Measurements from ENCODE around the gene VSTM4.

Gene VSTM4

DNA sequence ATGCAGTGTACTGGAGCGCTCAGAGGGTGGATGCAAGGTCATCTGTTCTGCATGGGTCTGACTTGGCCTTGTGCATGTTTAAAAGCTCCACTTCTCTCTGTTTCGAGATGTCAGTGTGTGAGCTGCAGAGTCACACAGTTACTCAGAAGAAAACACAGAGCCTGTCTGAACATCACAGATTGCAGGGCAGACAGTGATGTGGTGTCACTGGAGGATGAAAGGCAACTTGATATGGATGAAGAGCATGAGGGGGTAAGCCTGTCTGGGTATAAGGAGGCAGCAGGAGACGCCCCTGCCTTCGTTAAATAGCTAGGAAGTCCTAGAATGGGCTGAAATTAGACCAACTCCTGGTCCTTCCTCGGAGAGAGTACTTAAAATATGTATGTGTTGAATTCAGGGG, 108.2 kb downstream of the VSTM4 start:
- no peak for DNase-seq (ENCODE audit: low spot score)

DNA sequence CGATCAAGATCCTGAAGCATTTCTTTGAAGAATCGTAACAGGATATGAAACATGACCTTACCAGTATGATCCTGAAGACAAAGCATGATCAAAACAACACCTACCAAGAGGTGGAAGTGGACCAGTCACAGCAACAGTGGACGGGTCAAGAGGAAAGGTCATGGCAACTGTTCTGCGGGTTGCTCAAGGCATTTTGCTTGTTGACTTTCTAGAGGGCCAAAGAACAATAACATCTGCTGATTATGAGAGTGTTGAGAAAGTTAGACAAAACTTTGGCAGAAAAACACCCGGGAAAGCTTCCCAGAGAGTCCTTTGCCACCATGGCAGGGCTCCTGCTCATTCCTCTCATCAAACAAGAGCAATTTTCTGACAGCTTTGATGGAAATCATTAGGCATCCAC, 110.1 kb downstream of the VSTM4 start:
- DNase-seq (ENCODE audit: low spot score), result no peak

DNA sequence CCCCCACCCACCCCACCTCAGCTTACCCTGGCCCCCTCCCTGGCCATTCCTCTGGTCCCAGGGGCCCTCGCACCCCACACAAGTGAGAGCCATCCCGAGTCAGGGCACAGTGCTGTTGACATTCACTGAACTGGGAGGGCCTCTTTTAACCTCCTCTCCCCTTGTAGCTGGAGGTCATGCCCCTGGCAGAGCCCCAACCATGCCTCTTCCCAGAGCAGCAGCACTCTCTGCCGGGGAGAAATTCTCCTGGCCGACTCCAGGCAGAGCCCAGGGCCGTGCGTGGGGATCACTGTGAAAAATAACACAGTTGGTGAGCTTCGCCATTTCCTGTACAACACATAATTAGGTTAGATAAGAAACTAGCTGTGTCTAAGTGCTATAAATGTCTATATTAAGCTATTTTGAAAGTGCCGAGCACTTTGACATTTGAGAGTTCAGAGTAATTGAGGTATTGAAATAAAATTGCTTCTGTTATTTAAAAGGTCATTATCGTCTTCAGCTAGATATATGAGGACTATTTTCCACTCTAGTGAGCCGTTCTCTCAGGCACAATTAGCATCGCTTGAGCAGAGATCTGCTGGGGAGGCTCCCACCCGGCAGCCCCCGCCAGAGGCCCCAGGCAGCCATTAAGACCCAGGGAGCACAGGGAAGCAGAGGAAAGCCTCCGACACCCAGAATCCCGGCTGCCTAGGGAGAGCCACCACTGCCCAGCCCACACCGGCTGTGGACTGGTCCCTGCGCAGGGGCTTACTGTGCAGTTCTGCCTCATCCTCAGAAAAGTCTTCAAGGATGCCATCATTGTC, 113.3 kb downstream of the VSTM4 start:
- DNase-seq (ENCODE audit: low spot score), result no peak

DNA sequence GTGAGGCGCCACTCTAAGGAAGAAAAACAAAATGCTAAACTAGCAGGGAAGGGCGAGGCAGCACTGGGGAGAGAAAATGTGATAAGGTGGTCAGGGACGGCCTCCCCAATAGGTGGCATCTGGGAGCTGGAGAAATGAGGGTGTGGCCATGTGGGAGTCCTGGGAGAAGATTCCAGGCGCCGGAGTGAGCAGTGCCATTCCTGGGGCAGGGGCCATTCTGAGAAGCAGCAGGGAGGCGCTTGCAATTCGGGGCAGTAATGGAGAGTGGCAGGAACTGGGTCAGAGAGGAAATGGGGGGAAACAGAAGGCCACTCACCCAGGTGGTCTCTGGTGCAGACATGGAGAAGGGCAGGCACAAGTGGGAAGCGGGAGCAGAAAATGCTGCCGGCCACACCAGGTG, 113.9 kb downstream of the VSTM4 start:
- DNase-seq (ENCODE audit: low spot score), result no peak

DNA sequence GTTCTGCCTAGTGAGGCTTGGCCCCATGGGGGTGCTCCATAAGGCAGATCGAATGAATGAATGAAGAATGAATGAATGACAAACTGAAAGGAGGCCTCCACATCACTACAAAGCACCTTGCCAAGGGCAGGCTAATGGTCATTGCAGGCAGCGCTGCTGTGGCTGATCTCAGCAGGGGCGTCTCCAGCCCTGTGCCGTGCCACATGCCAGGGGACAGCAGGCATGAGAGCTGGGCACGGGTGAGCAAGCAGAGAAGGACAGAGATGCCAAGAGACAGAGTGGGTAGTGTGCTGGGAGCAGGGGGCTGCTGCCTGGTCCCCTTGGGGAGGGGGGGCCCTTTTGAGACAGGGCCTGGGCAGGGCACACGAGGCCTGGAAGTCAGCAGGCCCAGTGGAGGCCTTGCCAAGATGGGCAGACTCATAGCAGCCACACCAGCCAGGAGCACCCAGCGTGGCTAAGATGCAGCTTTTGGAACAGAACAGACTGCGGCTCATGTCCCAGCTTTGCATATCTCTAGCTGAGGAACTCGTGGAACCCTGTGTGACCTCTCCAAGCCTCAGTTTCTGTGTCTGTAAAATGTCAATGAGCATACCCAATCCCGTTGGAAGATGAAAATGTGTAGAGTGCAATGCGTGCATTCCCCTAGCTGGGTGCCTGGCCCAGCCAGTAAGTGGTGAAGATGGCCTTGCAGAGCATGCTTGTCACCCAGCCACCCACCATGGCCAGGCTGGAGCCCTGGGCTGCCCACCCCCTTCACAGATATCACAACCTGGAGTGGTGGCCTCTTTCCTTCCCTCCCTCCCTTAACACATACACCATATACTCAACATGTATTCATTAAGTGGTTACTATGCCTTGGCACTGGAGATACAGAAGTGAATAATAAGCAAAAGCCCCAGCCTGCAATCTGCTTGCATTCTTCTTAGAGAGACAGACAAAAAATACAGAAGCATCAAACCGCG, 114.6 kb downstream of the VSTM4 start:
- no peak for DNase-seq (ENCODE audit: low spot score)

DNA sequence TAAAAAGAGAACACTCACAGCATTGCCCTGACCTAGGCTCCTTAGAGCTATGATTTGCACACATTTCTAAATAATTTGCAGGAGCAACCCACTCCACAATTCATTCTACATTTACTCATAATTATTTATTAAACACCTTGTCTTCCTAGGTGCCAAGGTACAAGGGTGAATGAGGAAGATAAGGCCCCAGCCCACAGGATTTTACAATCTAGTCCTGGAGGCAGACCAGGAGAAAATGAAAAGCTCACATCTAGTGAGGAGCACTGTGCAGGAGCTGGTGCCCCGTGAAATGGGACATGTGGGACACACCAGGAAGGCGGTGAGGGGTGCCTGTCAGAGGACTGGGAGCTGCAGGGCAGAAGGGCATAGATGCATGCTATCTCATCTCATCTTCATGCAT, 116.0 kb downstream of the VSTM4 start:
- DNase-seq (ENCODE audit: low spot score), result no peak

DNA sequence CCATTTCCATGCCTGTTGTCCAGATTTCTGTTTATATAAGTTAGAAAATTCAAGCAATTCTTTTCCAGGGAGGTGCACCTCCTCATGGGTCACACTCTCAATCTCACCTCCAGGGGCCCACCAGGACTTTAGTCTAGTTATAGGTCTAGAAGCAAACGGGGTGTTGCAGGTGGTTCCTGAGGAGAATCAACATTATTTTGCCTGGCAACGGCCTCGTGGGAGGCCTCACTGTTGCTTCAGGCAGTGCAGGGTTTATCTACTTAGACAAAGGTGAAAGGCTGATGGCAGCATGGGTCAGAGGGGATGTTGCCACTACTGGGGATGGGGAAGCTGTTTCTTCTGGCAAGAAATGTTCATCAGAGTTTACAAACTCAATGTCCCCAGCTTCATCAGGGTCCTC, 119.0 kb downstream of the VSTM4 start:
- DNase-seq (ENCODE audit: low spot score), result no peak

DNA sequence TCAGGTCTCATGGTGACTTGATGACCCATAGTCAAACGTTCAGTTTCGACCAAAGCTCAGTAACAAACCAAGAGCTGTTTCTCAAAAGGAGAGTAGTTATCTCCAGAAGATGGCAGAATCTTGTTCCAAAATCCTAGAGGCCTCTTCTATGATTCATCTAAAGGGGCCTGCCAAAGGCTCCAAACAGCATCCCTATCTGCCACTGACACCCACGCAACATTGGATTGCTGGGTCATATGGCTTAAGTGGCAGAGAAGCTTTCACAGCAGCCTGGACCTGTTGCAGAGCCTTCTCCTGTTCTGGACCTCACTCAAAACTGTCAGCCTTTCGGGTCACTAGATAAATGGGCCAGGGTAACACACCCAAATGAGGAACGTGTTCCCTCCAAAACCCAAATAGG, 121.7 kb downstream of the VSTM4 start:
- DNase-seq (ENCODE audit: low spot score), result no peak

DNA sequence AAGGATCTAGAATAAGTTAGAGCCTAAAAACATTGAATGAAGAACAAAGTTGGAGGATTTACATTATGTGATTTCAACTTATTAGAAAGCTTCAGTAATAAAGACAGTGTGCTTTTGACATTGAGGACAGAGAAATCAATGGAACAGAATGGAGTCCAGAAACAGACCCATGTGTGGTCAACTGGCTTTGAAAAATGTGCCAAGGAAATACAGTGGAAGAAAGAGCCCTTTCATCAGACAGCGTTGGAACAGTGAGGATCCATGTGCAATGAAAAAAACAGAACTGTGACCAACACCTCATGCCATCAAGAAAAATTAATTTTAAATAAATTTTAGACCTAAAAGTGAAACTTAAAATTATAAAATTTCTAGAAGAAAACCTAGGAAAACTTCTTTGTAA, 125.1 kb downstream of the VSTM4 start:
- no peak for DNase-seq (ENCODE audit: low spot score)

DNA sequence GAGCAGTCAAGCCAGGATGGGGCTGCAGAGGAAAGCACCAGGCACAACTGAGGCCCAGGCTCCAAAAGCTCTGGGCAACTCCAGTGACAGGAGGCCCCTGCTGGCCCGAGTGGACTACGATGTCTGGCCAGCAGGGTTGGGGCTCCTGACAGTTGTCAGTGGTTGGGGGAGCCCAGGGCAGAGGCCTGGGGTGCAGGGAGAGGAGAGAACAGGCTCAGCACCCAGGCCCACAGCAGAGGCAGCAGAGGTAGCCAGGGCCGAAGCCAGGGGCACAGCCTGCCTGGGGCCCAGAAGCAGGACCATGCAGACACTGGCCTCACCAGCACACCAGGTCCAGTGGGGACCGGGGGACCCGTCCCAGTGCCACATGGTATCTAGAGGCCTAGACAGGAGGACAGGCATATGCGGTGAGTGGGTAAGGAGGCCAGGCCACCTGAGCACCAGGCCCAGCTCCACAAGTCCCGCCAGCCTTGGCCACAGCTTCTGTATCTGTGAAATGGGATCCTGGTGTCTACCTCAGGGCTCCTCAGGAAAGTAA, 129.6 kb downstream of the VSTM4 start:
- DNase-seq (ENCODE audit: low spot score), result no peak

DNA sequence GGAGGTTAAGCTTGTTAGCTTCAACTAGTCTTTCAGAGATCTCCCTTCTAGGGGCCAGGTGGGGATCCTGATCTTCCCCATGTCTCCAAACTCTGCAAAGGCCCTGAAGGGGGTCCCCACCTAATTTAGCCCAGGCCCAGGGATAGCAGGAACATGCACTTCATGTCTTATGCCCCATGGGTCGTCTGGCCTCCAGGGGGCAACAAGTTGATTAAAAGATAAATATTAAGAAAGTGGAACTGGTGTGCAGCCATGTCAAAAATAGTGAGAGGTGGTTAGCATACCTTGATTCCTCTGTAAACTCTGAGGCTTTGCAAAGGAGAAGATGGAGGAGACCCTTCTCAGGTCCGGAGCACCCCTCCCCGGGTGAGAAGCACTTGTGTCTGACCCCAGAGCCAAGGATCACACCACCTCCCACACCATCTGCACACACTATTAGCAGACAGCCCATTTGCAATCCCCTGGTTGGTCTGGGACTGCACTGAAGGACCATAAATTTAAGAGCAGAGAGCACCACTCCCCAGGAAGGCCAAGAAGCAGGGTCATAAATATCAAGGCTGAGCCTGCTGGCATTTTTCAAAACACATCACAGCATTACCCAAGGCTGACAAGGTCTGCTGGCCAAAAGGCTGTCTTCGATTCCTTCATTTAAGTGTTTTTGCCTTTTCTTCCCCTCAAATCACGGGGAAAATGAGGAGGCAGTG, 131.5 kb downstream of the VSTM4 start:
- no peak for DNase-seq (ENCODE audit: low spot score)

DNA sequence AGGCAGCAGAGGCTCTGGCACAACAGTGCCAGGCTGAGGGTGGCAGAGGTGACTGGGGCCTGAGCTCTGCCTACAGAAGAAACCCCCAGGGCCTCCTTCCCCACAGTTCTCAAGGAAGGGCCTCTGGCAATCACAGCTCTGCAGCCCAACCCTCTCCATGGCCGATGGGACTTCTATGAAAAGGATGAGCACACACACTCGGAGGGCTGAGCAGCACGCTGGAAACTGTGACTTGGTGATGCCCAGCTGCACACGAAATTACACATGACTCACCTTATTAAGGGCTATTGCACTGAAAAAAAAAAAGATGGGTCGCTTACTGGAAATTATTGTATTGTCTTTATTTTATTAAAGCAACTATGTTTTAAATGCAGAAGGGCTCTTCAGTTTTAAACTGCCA, 132.7 kb downstream of the VSTM4 start:
- no peak for DNase-seq (ENCODE audit: low spot score)

DNA sequence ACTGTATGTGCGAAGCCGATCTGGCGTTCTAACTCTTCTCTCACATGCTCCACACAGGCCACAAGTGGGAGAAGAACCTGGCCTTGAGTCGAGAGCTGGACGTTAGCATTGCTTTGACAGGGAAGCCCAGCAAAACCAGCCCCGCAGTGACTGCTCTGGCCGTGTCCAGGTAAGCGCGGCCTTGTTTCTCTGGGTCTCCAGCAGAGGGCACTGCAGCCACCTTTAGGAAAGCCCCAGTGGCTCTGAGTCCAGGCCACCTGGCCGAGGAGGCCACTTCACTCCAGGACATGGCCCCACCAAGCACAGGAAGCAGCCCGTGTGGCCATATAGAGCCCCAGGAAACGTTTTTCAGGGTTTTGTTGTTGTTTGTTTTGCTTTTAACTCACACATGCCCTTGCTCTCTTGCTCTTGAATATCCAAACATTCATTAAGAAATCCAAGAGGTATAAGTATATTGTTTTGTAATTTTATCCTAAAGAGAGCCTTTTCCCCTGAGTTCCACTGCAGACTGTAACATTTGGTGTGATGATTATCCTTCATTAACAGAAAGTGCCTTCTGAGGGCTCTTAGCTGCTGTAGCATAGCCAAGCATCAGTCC, 133.9 kb downstream of the VSTM4 start:
- peak; percentile 40 for DNase-seq (ENCODE audit: low spot score)

DNA sequence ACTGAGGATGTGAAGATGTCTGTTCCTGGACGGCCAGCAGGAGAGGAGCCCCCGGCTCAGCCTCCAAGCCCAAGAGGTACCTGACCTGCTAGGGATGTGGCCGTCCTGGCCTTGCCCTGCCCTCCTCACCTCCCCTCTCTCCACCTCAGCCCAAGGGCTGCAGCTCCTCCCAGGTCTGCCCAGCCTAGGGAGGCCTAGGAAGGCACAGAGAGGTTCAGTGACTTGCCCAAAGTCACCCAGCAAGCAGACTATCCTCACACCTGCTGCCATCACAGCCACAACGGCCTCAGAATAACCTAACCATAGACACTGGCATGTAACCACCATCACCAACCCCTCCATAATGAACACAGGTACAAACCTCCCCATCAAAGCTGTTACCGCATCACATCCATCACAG, 137.0 kb downstream of the VSTM4 start:
- DNase-seq (ENCODE audit: low spot score), result no peak

DNA sequence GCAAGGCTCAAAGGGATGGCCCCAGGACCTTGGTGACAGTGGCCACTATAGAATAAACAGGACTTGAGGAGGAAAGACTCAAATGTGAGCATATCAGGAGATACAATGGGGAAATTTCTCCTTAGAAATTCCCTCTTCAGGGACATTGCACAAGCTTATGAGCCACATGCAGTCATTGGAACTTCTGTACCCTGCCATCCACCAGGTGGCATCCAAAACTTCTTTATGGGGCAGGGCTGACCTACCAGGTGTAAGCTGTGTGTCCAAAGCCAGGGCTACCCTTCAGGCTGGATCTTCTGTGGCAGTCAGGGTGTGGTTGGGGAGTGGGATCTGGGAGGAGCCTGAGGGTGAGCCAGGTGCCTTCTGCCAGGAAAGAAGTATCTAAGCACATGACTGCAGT, 139.1 kb downstream of the VSTM4 start:
- no peak for DNase-seq (ENCODE audit: low spot score)

DNA sequence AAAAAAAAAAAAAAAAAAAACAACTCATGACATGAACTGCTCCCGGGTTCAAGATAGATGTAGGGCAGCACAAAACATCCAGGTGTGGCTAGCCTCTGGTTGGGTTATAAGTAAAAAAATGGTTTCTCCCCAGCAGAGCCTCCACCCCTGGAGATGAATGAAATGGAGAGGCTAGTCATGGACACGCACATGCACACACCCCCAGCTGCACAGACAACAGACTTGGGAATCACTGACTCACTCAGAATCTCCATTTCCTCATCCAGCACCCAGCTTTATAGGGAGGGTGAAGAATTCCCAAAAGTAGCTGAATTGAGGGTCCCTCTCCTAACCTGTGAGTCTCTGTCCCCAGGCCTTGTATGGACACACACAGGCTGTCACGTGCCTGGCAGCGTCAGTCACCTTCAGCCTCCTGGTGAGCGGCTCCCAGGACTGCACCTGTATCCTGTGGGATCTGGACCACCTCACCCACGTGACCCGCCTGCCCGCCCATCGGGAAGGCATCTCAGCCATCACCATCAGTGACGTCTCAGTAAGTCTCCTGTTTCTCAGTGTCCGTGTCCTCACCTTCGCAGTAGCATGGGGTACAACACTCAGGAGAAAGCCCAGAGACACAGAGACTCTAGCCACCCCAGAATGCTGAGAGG, 140.7 kb downstream of the VSTM4 start:
- DNase-seq (ENCODE audit: low spot score), result no peak

DNA sequence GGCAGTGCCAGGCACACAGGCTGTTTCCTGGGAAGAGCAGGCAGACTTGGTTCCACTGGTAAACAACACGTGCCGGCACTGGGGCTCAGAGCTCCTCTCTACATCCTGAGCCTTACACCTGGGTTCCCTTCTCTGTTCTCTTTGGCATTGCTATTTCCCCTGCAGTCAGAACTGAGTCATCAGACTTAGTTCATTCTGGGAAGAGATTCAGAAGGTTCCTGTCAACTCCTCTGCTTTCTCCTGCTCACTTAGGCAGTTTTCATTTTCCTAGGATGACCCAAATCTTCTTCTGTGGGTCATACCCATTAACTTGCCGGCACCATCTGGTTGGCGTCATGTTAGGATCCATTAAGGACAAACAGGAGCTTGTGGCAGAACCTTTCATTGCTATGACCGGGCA, 142.3 kb downstream of the VSTM4 start:
- no peak for DNase-seq (ENCODE audit: low spot score)

DNA sequence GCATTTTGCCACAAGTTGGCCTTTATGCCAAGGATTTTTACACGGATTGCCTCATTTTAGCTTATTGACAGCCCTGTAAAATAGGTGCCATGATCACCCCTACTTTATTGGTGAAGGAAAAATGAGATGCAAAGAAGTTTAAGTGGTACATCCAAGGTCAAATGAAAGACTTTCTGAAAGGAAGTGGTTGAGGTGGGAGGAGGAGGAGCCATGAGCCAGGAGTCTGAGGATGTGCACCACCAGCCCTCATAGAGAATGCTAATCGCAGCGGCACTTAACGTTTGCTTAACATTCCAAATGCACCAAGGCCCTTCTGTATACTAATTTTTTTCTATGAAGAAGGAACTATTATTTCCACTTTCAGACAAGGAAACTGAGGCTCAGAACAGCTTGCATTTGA, 144.7 kb downstream of the VSTM4 start:
- DNase-seq (ENCODE audit: low spot score), result no peak

DNA sequence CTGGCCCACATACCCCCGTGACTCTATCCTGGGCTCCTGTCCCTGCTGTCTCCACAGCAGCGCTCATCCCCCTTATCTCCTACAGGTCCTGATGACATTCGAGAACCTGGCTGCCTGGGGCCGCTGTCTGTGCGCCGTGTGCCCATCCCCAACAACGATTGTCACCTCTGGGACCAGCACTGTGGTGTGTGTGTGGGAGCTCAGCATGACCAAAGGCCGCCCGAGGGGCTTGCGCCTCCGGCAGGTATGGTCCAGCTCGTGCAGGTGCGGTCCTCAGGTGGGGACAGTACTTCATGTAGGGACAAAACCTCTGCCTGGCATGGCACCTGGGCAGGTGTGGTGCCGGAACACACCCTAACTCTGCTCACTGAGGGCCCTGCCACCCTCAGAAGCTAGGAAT, 145.3 kb downstream of the VSTM4 start:
- no peak for DNase-seq (ENCODE audit: low spot score)

DNA sequence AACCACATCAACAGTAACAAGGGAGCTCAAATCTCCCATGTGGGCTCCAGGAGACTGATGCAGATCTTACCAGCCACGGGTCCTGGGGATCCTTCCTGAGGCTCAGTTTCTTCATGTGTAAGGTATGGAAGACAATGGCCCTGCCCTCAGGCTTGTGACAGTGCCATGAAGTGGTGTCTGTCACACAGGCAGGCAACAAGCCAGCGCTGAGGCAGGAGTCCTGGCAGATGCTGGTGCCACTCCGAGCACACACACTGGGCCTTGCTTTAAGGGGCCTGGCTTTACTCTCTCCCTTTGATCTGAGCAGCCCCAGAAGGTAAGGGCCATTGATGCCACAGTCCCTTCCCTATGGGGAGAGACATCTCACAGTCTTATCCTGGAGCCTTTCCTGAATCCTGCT, 147.3 kb downstream of the VSTM4 start:
- DNase-seq (ENCODE audit: low spot score), result no peak

DNA sequence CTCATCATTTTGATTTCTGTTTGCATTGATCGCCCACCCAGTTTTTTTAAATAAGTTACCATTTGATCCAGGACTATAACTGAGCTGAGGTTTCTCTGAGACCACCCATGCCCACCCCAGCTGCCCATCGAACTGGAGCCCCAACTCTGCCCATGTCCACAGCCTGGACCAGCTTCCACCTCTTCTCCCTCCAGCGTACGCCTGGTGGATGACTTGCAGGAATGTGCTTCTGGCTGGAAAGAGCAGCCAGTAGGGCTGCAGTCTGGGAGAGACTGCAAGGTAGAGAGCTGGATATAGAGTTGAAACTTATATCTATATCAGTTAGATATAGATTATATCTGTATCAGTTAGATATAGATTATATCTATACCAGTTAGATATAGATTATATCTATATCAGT, 149.9 kb downstream of the VSTM4 start:
- DNase-seq (ENCODE audit: low spot score), result no peak

All from CD4-positive, alpha-beta T cell treated with Interleukin-2 at 100 ng/mL for 4 hours (primary cell).